Hematopoietic multipotent progenitor cell treated with erythropoietin and hydrocortisone succinate and interleukin-3 and kit ligand, for 17 days (in vitro differentiated cells): ENCODE data around the gene MIEF1.
A peak's percentile ranks its signal among the peaks of the same experiment; 100 is the strongest.

Experiments
- DNase-seq: peaks from one replicate; pipeline ENCODE4 v3.0.0-alpha.2; 2015; ENCODE audit warnings: low spot score

Gene MIEF1

GRCh38 chr22:39470451-39471291 lies 31.4 kb upstream of the MIEF1 start:
- no peak for DNase-seq

DNA sequence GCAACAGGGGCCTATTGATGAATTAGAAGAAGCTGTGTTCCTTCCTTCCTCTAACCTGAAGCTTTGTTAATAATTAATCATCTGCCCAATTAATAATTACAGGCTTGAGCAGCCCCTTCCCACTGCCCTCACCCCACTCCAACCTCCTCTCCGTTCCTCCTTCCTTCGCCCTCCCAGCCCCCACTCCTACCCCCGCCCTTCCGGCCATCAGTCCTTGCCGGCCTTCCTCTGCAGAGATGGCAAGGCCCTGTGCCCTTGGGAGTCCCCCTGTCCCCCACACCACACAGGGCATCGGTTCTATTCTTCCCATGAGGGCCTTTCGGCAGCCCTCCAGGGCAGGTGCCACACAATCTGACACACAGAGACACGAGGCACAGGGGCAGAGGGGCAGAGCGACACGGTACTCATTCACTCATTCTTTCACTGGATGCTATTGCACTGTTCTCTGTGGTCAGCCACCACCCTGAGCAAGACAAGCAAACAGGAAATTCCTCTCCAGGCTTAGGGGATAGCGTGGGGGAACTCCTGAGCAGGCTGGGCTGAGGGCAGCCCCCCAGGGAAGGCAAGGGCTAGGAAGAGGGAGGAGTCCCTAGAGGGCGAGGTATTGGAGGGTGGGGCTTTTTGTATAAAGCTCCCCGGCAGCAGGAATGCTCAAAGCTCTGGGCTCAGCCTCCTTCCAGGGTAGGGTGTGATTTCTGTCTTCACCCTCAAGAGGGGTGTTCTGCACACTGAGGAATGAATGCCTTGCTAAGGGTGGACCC lies 30.5 kb upstream of the MIEF1 start:
- peak; percentile 44 for DNase-seq

GRCh38 chr22:39472570-39473556 lies 29.2 kb upstream of the MIEF1 start:
- DNase-seq: peak; percentile 84

DNA sequence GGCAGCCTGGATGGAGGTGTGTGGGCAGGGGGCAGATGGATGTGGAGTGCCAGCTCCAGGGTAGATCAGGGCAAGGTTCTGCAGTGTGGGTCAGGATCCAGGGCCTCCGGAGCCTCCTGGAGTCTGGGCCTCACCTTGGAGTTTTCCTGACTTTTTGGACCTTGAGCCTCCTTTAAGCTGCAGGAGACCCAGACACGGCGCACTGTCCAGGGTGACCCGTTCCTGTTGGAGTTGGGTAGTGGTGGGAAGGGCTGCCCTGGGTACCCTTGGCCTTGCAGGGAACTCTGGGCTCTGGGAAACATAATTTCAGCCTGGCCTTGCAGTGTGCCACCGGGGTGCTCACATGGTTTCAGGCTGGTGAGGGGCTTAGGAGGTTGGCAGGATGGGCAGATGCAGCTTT lies 28.2 kb upstream of the MIEF1 start:
- DNase-seq: no peak

DNA sequence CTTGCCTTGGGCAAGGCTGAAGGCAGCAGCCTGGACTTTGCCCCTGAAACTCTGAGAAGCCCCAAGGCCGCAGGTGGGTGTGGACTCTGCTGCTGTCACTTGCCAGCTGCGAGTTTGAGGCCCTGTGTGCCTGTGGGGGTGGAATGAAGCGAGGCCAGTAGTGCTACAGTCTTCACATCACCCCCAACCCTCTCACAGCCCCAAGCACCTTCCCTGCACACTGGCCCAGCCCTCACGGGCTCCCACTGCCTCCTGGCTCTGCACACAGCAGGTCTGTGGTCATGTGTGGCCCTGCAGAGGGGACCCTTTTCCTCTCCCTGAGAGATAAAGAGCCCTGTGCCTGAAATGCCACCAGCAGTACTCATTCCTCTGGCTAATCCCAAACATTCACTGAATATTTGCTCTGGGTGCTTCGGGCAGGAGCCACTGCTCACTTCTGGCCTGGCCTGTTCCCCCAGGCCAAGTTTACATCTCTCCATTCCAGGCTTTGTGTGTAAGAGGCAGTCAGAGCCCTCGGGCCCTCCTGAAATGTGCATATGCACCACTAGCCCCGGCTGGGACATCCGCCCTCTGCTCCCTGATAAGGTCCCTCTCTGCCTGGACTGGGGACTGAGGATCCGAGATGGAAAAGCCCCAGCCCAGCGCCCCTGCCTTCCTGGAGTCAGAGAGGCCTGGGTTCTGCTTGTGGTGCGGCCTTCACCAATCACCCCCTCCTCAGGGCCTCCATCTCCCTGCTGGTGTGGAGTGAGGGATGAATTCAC lies 27.6 kb upstream of the MIEF1 start:
- DNase-seq: no peak

- no peak for DNase-seq
These were observed 26.8 kb upstream of the MIEF1 start for GRCh38 chr22:39475337-39475736.

GRCh38 chr22:39475902-39476301 lies 26.2 kb upstream of the MIEF1 start:
- no peak for DNase-seq

- no peak for DNase-seq
These were observed 25.4 kb upstream of the MIEF1 start for GRCh38 chr22:39476664-39477063.

GRCh38 chr22:39477542-39477941 lies 24.5 kb upstream of the MIEF1 start:
- DNase-seq: no peak

DNA sequence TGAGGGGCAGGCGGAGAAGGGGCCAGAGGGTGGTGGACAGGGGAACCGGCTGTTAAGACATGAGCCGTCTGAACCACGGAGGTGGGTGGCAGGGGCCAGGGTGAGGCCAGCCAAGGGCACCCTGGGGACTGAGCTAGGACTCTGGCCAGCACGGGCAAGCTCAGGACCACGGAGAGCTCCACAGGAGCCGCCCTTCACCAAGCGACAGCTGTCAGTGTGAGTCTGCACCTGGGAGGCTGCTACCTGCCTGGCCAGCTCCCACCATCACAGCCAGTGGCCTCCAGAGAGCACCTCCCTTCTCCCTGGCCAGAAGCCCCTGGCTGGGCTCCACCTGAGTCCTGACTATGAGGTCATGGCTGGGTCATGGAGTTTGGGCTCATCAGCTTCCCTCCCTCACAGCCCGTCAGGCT lies 23.6 kb upstream of the MIEF1 start:
- no peak for DNase-seq

DNA sequence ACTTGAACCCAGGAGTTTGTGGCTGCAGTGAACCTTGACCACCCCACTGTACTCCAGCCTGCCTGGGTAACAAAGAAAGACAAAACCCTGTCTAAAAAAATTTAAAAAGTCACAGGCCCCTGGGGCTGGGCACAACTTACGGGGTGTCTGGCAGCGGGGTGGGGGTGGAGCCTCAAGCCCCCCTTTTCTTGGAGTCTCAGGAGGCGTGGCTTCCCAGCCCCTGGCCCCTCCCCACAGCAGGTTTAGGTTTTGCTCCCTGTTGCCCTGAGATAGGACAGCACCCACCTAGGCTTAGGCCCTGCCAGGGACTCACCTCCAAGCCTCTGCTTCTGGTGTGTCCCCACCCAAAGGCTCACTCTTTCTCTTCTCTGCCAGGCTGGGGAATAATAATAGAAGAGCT lies 22.8 kb upstream of the MIEF1 start:
- no peak for DNase-seq

DNA sequence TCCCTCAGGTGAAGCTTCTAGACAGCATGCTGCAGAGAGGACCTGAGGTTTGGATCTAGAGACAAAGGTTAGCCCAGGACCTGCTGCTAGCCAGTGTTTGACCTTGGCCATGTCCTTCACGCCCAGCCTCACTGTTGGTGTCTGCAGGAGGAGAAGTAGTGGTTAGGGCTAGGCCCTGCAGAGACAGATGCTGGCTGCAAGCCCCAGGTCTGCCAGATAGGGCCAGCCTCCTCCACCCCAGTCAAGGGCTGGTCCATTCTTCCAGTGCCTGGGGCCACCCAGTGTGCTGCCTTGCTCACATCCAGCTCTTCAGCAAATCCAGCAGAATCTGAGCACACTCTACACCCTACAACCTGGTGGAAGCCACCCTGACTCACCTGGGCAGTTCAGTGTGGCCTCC lies 21.5 kb upstream of the MIEF1 start:
- DNase-seq: no peak

GRCh38 chr22:39481054-39481453 lies 21.0 kb upstream of the MIEF1 start:
- no peak for DNase-seq

DNA sequence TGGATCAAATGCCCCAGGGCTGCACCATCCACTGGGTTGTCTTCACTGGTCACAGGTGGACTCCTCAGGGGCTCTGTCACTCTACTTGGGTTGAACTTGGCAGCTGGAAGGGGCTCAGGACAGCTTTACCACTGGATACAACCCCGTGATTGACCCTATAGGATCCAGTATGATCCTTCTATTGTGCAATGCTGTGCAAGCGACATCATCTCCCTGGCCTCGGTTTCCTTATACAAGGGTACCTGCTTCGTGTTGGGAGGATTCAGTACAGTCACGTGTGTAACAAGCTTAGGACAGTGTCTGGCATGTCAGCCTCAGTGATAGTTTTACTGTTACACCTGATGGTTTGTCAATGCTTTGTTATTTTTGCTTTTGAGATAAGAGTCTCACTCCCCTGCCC lies 20.5 kb upstream of the MIEF1 start:
- DNase-seq: no peak

GRCh38 chr22:39482768-39483167 lies 19.3 kb upstream of the MIEF1 start:
- no peak for DNase-seq

DNA sequence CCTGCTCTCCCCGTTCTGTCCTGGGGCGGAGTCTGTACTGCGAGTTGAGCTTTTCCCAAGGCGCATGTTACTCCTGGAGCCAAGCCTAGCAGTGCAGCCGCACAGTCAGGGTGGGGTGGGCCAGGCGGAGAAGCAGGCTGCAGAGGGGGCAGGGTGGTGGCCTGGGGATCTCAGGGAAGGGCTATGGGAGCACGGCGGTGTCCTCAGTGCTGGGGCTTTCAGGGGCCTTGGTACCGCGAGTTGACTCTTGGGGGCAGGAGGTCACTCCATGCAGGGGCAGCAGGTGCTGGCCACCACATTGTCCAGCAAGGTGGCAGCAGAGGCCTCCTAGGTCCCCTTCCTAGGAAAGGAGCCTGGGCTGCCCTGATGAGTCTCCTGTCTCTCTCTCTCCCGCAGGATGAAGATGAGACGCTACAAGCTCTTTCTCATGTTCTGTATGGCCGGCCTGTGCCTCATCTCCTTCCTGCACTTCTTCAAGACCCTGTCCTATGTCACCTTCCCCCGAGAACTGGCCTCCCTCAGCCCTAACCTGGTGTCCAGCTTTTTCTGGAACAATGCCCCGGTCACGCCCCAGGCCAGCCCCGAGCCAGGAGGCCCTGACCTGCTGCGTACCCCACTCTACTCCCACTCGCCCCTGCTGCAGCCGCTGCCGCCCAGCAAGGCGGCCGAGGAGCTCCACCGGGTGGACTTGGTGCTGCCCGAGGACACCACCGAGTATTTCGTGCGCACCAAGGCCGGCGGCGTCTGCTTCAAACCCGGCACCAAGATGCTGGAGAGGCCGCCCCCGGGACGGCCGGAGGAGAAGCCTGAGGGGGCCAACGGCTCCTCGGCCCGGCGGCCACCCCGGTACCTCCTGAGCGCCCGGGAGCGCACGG lies 14.9 kb upstream of the MIEF1 start:
- DNase-seq: no peak

- DNase-seq: no peak
These were observed 14.1 kb upstream of the MIEF1 start for GRCh38 chr22:39487826-39488520.

GRCh38 chr22:39488563-39489083 lies 13.5 kb upstream of the MIEF1 start:
- DNase-seq: no peak
